Lower lobe of right lung (tissue), 2 donors: ENCODE data around the gene GUK1. TPM values are rescaled to one million over a fixed set of nuclear protein-coding genes. Genes with fewer than 3 reads are reported as not detected.
A peak's percentile ranks its signal among the peaks of the same experiment; 100 is the strongest.

Experiments used
- ATAC-seq, 2 donors: fragments of 200-7000 bp; cut with Tn5 transposase; one replicate each; pipeline ENCODE4 v1.9.1; 2020 to 2022; ENCODE audit warnings: mild to moderate bottlenecking in 2 of 2, moderate library complexity in 2 of 2
- DNase-seq: peaks from one replicate; pipeline ENCODE4 v3.0.0-alpha.2; 2020
- H3K27ac ChIP-seq: fragments of 200-600 bp; one replicate; pipeline ENCODE4 v1.8.0; 2022
- H3K27me3 ChIP-seq: fragments of 200-600 bp; one replicate; pipeline ENCODE4 v1.8.0; 2022; ENCODE audit warnings: low read depth
- H3K36me3 ChIP-seq: fragments of 200-600 bp; one replicate; pipeline ENCODE4 v1.8.0; 2022; ENCODE audit warnings: mild to moderate bottlenecking
- H3K4me1 ChIP-seq: fragments of 200-600 bp; one replicate; pipeline ENCODE4 v1.8.0; 2022
- H3K4me3 ChIP-seq: fragments of 200-600 bp; one replicate; pipeline ENCODE4 v1.8.0; 2022; ENCODE audit warnings: mild to moderate bottlenecking
- H3K9me3 ChIP-seq: fragments of 200-600 bp; one replicate; pipeline ENCODE4 v1.8.0; 2022
- intact Hi-C: fragments of 100-400 bp; cut with DNase I; formaldehyde crosslinking; loops from one replicate; pipeline ENCODE4 v1.11.0; 2022
- total RNA-seq: library from RNA; stranded (reverse); fragmentation: NEBNext Ultra II Directional; extraction: Animal tissue kit (Norgen Biotek cat#: 25700); gene quantifications from one replicate; pipeline ENCODE4 v1.2.1, GENCODE V29; 2021
- TF ChIP-seq, protein P1 (sequence below): fragments of 200-600 bp; IDR thresholded peaks from one replicate; pipeline ENCODE4 v1.8.0; 2022; ENCODE audit warnings: antibody characterized with exemption, mild to moderate bottlenecking
- donor health status: DM: no; HTN: yes; CAD: no; lungs with severe emphysema.

The GUK1 gene
- total RNA-seq, 1 donor from 2014 or later: 192 TPM

DNA sequence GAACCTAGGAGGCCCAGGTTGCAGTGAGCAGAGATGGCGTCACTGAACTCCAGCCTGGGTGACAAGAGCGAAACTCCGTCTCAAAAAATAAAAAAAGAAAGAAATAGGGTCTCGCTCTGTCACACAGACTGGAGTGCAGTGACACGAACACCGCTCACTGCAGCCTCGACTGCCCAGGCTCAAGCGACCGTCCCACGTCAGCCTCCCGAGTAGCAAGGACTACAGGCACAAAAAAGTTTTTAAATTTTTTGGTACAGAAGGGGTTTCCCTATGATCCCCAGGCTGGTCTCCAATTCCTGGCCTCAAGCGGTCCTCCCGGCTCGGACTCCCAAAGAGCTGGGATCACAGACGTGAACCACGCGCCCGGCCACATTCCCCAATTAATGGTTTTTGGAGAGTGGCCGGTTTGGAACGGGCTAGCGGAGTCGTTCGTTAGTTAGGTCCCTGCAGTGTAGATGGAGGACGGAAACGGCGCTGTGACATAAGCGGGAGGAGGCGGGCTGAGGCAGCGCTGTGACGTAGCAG lies 611 bp upstream of the GUK1 start:
- intact Hi-C loops: no loop called here
- ATAC-seq: no peak

DNA sequence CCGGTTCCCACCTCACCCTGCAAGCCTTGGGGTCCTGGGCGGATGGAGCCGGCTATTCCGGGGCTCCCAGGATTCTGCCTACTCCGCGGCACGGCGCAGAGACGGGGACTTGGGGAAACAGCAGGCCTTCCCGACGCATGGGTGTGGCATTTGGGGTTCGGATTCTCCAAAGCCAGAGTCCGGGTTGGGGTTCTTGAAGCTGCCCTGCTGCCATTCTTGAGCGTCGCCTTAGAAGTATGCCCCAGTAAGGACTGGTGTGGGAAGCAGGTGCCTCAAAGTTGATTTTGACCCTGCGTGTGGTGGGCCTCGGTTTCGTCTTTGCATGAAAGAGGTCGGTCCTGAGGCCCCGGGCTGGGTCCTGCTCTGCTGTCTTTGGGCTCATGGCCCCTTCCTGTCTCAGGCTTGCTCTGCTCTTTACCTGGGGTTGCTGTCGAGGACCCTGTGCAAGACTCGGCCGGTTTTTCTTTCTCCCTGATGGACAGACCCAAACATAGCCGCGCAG lies 696 bp downstream of the GUK1 start:
- no peak for DNase-seq
- TF ChIP-seq, protein P1, sequence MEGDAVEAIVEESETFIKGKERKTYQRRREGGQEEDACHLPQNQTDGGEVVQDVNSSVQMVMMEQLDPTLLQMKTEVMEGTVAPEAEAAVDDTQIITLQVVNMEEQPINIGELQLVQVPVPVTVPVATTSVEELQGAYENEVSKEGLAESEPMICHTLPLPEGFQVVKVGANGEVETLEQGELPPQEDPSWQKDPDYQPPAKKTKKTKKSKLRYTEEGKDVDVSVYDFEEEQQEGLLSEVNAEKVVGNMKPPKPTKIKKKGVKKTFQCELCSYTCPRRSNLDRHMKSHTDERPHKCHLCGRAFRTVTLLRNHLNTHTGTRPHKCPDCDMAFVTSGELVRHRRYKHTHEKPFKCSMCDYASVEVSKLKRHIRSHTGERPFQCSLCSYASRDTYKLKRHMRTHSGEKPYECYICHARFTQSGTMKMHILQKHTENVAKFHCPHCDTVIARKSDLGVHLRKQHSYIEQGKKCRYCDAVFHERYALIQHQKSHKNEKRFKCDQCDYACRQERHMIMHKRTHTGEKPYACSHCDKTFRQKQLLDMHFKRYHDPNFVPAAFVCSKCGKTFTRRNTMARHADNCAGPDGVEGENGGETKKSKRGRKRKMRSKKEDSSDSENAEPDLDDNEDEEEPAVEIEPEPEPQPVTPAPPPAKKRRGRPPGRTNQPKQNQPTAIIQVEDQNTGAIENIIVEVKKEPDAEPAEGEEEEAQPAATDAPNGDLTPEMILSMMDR: no peak
- no peak for ATAC-seq
- Histone ChIP-seq H3K36me3 (peaks cover 18% of the 10 kb centered on the region), H3K4me3 (peak overlapping the region; percentile 77), H3K4me1 (peaks cover 48% of the 10 kb centered on the region), H3K9me3 (no peaks in the 10 kb centered on the region), H3K27me3 (no peaks in the 10 kb centered on the region), H3K27ac (peak overlapping the region; percentile 99)
- intact Hi-C loops: no loop called here

More for the DNA sequence above, 611 bp upstream of the GUK1 start:
- peak overlapping the region; percentile 77 for H3K4me3 ChIP-seq
- peak overlapping the region; percentile 99 for H3K27ac ChIP-seq
- no peak for DNase-seq
- H3K4me1 ChIP-seq: peaks cover 37% of the 10 kb centered on the region
- no peaks in the 10 kb centered on the region for H3K9me3 ChIP-seq
- TF ChIP-seq, protein P1: no peak
- H3K27me3 ChIP-seq: no peaks in the 10 kb centered on the region
- peaks cover 11% of the 10 kb centered on the region for H3K36me3 ChIP-seq

DNA sequence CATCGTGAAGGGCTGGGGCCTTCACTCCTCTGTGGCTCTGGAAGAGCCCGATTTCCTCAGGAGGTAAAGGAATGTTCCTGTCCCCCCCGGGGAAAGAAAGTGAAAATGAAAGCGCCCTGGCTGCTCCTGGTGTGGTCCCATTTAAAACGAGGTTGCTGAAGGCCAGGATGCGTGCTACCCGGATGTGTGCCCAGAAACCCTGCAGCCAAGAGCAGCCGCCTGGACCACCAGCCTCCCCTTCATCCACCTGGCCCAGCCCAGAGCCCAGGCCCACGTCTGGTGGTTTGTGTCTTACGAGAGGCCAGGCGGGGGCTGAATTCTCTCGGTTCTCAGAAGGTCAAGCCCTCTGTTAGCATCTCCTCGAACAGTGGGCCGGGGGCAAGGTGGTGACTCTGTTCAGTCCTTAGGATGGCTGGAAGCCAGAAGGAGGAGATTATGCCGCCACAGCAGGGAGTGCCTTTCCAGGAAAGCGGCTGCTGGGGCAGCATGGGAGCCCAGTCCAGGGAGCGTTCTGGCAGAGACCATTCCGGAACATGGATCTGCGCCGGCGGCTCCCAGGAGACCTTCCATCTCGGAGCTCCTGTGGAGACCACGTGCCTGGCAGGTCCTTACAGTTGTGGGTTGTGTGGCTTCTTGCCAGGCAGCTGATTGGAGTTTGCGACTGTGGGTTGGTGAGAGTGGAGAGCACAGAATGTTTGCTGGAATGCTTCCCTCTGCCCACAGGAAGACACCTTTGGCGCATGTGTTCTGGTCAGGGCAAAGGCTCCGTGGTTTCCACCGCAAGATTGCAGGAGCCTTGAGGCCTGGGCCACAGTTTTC lies 1.4 kb downstream of the GUK1 start:
- intact Hi-C loops: no loop called here
- Histone ChIP-seq H3K9me3 (no peaks in the 10 kb centered on the region), H3K4me3 (peak overlapping the region; percentile 77), H3K27me3 (no peaks in the 10 kb centered on the region), H3K27ac (peak overlapping the region; percentile 99), H3K36me3 (peaks cover 24% of the 10 kb centered on the region), H3K4me1 (peaks cover 48% of the 10 kb centered on the region)
- DNase-seq: peak; percentile 55
- TF ChIP-seq, protein P1: no peak
- ATAC-seq: peak in 1 of 2 donors; percentile 2

DNA sequence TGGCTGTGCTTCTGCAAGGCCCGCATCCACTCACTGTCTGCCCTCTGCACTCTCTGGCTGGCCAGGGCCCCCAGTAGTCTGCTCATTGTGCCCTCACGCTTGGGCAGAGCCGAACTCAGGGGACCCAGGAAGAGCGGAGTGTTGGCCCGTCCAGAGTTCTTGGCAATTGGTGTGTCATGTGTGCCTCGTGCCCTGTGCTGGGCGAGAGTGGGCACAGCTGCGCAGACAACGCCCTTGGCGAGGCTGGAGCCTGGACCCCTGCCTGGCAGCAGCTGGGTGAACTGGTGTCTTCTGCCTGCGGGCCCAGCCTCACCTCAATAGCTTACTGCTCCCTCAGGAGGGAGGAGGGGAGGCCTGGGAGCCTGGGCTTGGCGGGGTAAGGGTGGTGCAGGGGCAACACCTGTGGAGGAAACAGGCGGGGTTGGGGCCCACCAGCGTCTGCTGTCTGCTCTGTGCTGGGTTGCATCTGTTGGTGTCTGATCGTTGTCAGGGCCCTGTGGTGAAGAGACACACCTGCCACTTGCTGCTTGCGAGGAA lies 2.1 kb downstream of the GUK1 start:
- no peaks in the 10 kb centered on the region for H3K27me3 ChIP-seq
- H3K4me1 ChIP-seq: peaks cover 48% of the 10 kb centered on the region
- intact Hi-C loops: no loop called here
- peak overlapping the region; percentile 77 for H3K4me3 ChIP-seq
- H3K27ac ChIP-seq: peak overlapping the region; percentile 99
- TF ChIP-seq, protein P1: no peak
- H3K36me3 ChIP-seq: peaks cover 32% of the 10 kb centered on the region
- no peaks in the 10 kb centered on the region for H3K9me3 ChIP-seq
- DNase-seq (no peak), ATAC-seq (no peak)

DNA sequence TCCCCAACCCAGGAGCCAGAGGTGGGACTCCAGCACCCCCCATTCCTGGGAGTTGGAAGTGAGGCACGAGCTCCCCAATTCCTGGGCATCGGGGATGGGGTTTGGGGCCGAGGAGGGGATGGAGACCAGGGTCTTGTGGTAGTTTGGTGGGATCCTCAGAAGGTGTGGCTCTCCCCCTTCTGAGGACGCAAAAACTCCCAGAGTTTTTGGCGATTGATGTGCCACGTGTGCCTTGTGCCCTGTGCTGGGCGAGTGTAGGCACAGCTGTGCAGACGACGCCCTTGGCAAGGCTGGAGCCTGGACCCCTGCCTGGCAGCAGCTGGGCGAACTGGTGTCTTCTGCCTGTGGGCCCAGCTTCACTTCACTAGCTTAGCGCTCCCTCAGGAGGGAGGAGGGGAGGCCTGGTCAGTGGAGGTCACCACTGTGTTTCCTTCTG lies 2.6 kb downstream of the GUK1 start:
- DNase-seq (no peak), ATAC-seq (no peak)
- peak overlapping the region; percentile 99 for H3K27ac ChIP-seq
- H3K4me1 ChIP-seq: peaks cover 48% of the 10 kb centered on the region
- no peaks in the 10 kb centered on the region for H3K27me3 ChIP-seq
- H3K36me3 ChIP-seq: peaks cover 37% of the 10 kb centered on the region
- TF ChIP-seq, protein P1: no peak
- no peaks in the 10 kb centered on the region for H3K9me3 ChIP-seq
- peak overlapping the region; percentile 77 for H3K4me3 ChIP-seq
- intact Hi-C loops: no loop called here
